SK-N-SH treated with all-trans-retinoic acid at 6 μM for 48 hours (cell line): ENCODE measurements around the gene TEAD4.

Experiments used
- ATAC-seq: fragments of 200-7000 bp; cut with Tn5 transposase; 3 replicates; pipeline ENCODE4 v1.9.1; 2020; ENCODE audit warnings: mild to moderate bottlenecking, moderate library complexity
- ARNTL ChIP-seq: fragments of 450-650 bp; formaldehyde crosslinking; IDR thresholded peaks from 2 replicates; pipeline ENCODE4 v1.5.0; 2020; ENCODE audit warnings: low read depth, mild to moderate bottlenecking, moderate library complexity, borderline replicate concordance
- BACH2 ChIP-seq: fragments of 250-450 bp; sonication (Bioruptor Pico); IDR thresholded peaks from 2 replicates; pipeline ENCODE4 v1.9.0; 2021; ENCODE audit warnings: mild to moderate bottlenecking, borderline replicate concordance
- CREB5 ChIP-seq: fragments of 250-450 bp; sonication (Bioruptor Pico); IDR thresholded peaks from 2 replicates; pipeline ENCODE4 v1.5.1; 2020; ENCODE audit warnings: low read depth, mild to moderate bottlenecking, moderate library complexity
- CSDC2 ChIP-seq: fragments of 250-450 bp; sonication (Bioruptor Pico); IDR thresholded peaks from 2 replicates; pipeline ENCODE4 v1.5.0; 2020; ENCODE audit warnings: mild to moderate bottlenecking, moderate library complexity
- CSRNP3 ChIP-seq: fragments of 250-450 bp; sonication (Bioruptor Pico); IDR thresholded peaks from 2 replicates; pipeline ENCODE4 v1.5.1; 2021; ENCODE audit warnings: mild to moderate bottlenecking, moderate library complexity
- ESRRG ChIP-seq: fragments of 250-450 bp; sonication (Bioruptor Pico); IDR thresholded peaks from 2 replicates; pipeline ENCODE4 v1.6.1; 2021; ENCODE audit warnings: mild to moderate bottlenecking
- GLIS3 ChIP-seq: fragments of 250-450 bp; sonication (Bioruptor Pico); IDR thresholded peaks from 2 replicates; pipeline ENCODE4 v1.5.0; 2020; ENCODE audit warnings: mild to moderate bottlenecking, moderate library complexity
- OSR1 ChIP-seq: fragments of 250-450 bp; sonication (Bioruptor Pico); IDR thresholded peaks from 2 replicates; pipeline ENCODE4 v1.8.0; 2022; ENCODE audit warnings: moderate library complexity, mild to moderate bottlenecking, inconsistent platforms
- PATZ1 ChIP-seq: fragments of 250-450 bp; sonication (Bioruptor Pico); IDR thresholded peaks from 2 replicates; pipeline ENCODE4 v1.8.0; 2020; ENCODE audit warnings: mild to moderate bottlenecking, moderate library complexity, borderline replicate concordance
- PPARA ChIP-seq: fragments of 250-450 bp; sonication (Bioruptor Pico); IDR thresholded peaks from 2 replicates; pipeline ENCODE4 v1.5.0; 2020; ENCODE audit warnings: mild to moderate bottlenecking, borderline replicate concordance
- RARB ChIP-seq: fragments of 250-450 bp; sonication (Bioruptor Pico); IDR thresholded peaks from 2 replicates; pipeline ENCODE4 v1.8.0; 2021; ENCODE audit warnings: mild to moderate bottlenecking, moderate library complexity
- SNAI2 ChIP-seq: fragments of 250-450 bp; sonication (Bioruptor Pico); IDR thresholded peaks from 2 replicates; pipeline ENCODE4 v1.5.0; 2020; ENCODE audit warnings: mild to moderate bottlenecking, moderate library complexity
- TCF4 ChIP-seq: fragments of 250-450 bp; sonication (Bioruptor Pico); IDR thresholded peaks from 2 replicates; pipeline ENCODE4 v1.8.0; 2021; ENCODE audit warnings: mild to moderate bottlenecking, moderate library complexity, borderline replicate concordance
- TOX ChIP-seq: fragments of 250-450 bp; sonication (Bioruptor Pico); IDR thresholded peaks from 2 replicates; pipeline ENCODE4 v1.8.0; 2021; ENCODE audit warnings: mild to moderate bottlenecking, moderate library complexity, borderline replicate concordance
- TSHZ2 ChIP-seq: fragments of 250-450 bp; sonication (Bioruptor Pico); IDR thresholded peaks from 2 replicates; pipeline ENCODE4 v1.5.0; 2020; ENCODE audit warnings: mild to moderate bottlenecking, moderate library complexity
- ZC3H10 ChIP-seq: fragments of 250-450 bp; sonication (Bioruptor Pico); IDR thresholded peaks from 2 replicates; pipeline ENCODE4 v1.5.1; 2021; ENCODE audit warnings: mild to moderate bottlenecking, moderate library complexity
- ZFP3 ChIP-seq: fragments of 250-450 bp; sonication (Bioruptor Pico); IDR thresholded peaks from 2 replicates; pipeline ENCODE4 v1.5.0; 2020; ENCODE audit warnings: mild to moderate bottlenecking, moderate library complexity
- ZFP30 ChIP-seq: fragments of 450-650 bp; formaldehyde crosslinking; IDR thresholded peaks from 2 replicates; pipeline ENCODE4 v1.5.0; 2022; ENCODE audit warnings: mild to moderate bottlenecking, moderate library complexity
- ZNF565 ChIP-seq: fragments of 450-650 bp; formaldehyde crosslinking; conservative IDR thresholded peaks from 2 replicates; pipeline ENCODE4 v1.5.0; 2020; ENCODE audit warnings: low read depth, mild to moderate bottlenecking, moderate library complexity
- ZNF8 ChIP-seq: fragments of 450-650 bp; formaldehyde crosslinking; IDR thresholded peaks from 2 replicates; pipeline ENCODE4 v1.5.0; 2020; ENCODE audit warnings: mild to moderate bottlenecking, moderate library complexity

Gene TEAD4

GRCh38 chr12:2959192-2959504, at the start of gene TEAD4:
TEAD4 (plus strand) TSS chr12:2959397.
- no peak for TF ChIP-seq ZFP3
- TF ChIP-seq TCF4: no peak
- TF ChIP-seq GLIS3: no peak
- no peak for TF ChIP-seq CSDC2 (CRISPR knock-in tag)
- no peak for TF ChIP-seq SNAI2 (CRISPR knock-in tag)
- TF ChIP-seq CSRNP3: no peak
- ATAC-seq: peak; percentile 59

- no peak for ATAC-seq
- TF ChIP-seq BACH2 (CRISPR knock-in tag) (no peak), ZC3H10 (CRISPR knock-in tag) (no peak), ESRRG (CRISPR knock-in tag) (no peak), RARB (CRISPR knock-in tag) (no peak), GLIS3 (no peak), ZFP30 (CRISPR knock-in tag) (no peak), ZFP3 (no peak), ARNTL (CRISPR knock-in tag) (no peak), TOX (CRISPR knock-in tag) (no peak), PPARA (no peak), ZNF565 (CRISPR knock-in tag) (no peak), CSRNP3 (no peak), CREB5 (CRISPR knock-in tag) (no peak)
Measured at GRCh38 chr12:2912216-2912575, 47.0 kb upstream of the TEAD4 start.

GRCh38 chr12:2919249-2919648, 39.9 kb upstream of the TEAD4 start:
- TF ChIP-seq TSHZ2 (CRISPR knock-in tag) (no peak), CSRNP3 (no peak), RARB (CRISPR knock-in tag) (no peak), CSDC2 (CRISPR knock-in tag) (no peak), OSR1 (CRISPR knock-in tag) (no peak), PATZ1 (CRISPR knock-in tag) (no peak), ZNF8 (CRISPR knock-in tag) (no peak), ZNF565 (CRISPR knock-in tag) (no peak), TOX (CRISPR knock-in tag) (no peak), SNAI2 (CRISPR knock-in tag) (no peak), ARNTL (CRISPR knock-in tag) (no peak), TCF4 (no peak), ZFP3 (no peak)
- no peak for ATAC-seq
